HCT116 (cell line): Measurements from ENCODE around the gene ECE1. TPM values are rescaled to one million over a fixed set of nuclear protein-coding genes. Genes with fewer than 3 reads are reported as not detected.

Experiments used
- ATAC-seq: fragments of 200-7000 bp; cut with Tn5 transposase; 2 replicates; pipeline ENCODE4 v1.9.1; 2020; ENCODE audit warnings: mild to moderate bottlenecking, moderate library complexity
- BruUV-seq: library from RNA; stranded (reverse); fragments of 400-500 nt; replicated peaks from 2 replicates; lab custom pipeline; 2021; lab: Mats Ljungman, UMichigan
- CTCF ChIA-PET: fragments of 300-600 bp; sonication (Branson Sonifier 250); formaldehyde crosslinking; loops from one replicate; lab custom pipeline; 2021; ENCODE audit warnings: antibody characterized with exemption; lab: Charles Lee
- POLR2A ChIA-PET: fragments of 300-600, 350-600 bp; sonication (Branson Sonifier 250); formaldehyde crosslinking; loops from one replicate; lab custom pipeline; 2021; ENCODE audit warnings: antibody characterized with exemption; lab: Charles Lee
- RAD21 ChIA-PET, 2 experiments: fragments of 300-600 bp; sonication (Branson Sonifier 250); formaldehyde crosslinking; loops; one replicate each; lab custom pipeline; 2023; ENCODE audit warnings: low total read pairs in 2 of 2; ENCODE audit not compliant: uncharacterized antibody in 2 of 2, unreplicated experiment in 2 of 2, low non-redundant PET in 1 of 2; lab: Charles Lee
- DNase-seq: peaks from one replicate; pipeline ENCODE4 v3.0.0-alpha.2; 2010; ENCODE audit warnings: low read depth, low spot score
- H2AFZ ChIP-seq: fragments of 200-600 bp; shearing (Covaris generic), sonication (generic); 2 replicates; pipeline ENCODE4 v1.6.1; 2017; ENCODE audit warnings: low read depth, mixed run types, mixed read lengths, antibody characterized with exemption, low read length; ENCODE audit not compliant: poor library complexity, severe bottlenecking
- H3K27ac ChIP-seq: 2 replicates; pipeline ENCODE4 v1.5.1; 2012; ENCODE audit warnings: low read depth, low read length
- H3K27me3 ChIP-seq: fragments of 200-600 bp; sonication (generic); 2 replicates; pipeline ENCODE4 v1.6.1; 2016; ENCODE audit warnings: mixed run types, low read length, mixed read lengths; ENCODE audit not compliant: insufficient read depth
- H3K36me3 ChIP-seq, 2 experiments: fragments of 200-500 bp in 1 of 2; fragments of 200-600 bp in 1 of 2; sonication (Bioruptor generic) in 1 of 2; sonication (generic) in 1 of 2; 2 replicates each; pipeline versions ENCODE4 v1.5.1 to v1.6.1; 2014 to 2016; ENCODE audit warnings: low read length in 2 of 2, inconsistent platforms in 1 of 2, mixed read lengths in 1 of 2, mixed run types in 1 of 2; ENCODE audit not compliant: insufficient read depth in 2 of 2, control insufficient read depth in 1 of 2
- H3K4me1 ChIP-seq, 2 experiments: fragments of 200-600 bp in 1 of 2; sonication (generic) in 1 of 2; 2 replicates each; pipeline versions ENCODE4 v1.5.1 to v1.6.1; 2012 to 2017; ENCODE audit warnings: low read length in 2 of 2, inconsistent platforms in 1 of 2, mild to moderate bottlenecking in 1 of 2, mixed read lengths in 1 of 2, mixed run types in 1 of 2, moderate library complexity in 1 of 2; ENCODE audit not compliant: insufficient read depth in 2 of 2, control insufficient read depth in 1 of 2
- H3K4me2 ChIP-seq: fragments of 200-600 bp; sonication (generic); 2 replicates; pipeline ENCODE4 v1.6.1; 2017; ENCODE audit warnings: mixed run types, low read length, mixed read lengths
- H3K4me3 ChIP-seq, 2 experiments: fragments of 200-600 bp in 1 of 2; sonication (generic) in 1 of 2; replicated peaks in 1 of 2; 2 replicates each; pipeline ENCODE4 v1.5.1; 2011 to 2016; ENCODE audit warnings: low read length in 2 of 2, control low read depth in 1 of 2, low read depth in 1 of 2, mild to moderate bottlenecking in 1 of 2, mixed read lengths in 1 of 2, mixed run types in 1 of 2
- H3K79me2 ChIP-seq: fragments of 200-600 bp; sonication (generic); 2 replicates; pipeline ENCODE4 v1.6.1; 2017; ENCODE audit warnings: mild to moderate bottlenecking, mixed run types, low read length, moderate library complexity, mixed read lengths; ENCODE audit not compliant: insufficient read depth
- H3K9ac ChIP-seq: fragments of 200-600 bp; sonication (generic); 2 replicates; pipeline ENCODE4 v1.6.1; 2016; ENCODE audit warnings: low read length, mixed read lengths
- H3K9me2 ChIP-seq: fragments of 200-600 bp; sonication (generic), shearing (Covaris generic); 2 replicates; pipeline ENCODE4 v1.6.1; 2017; ENCODE audit warnings: mixed run types, mild to moderate bottlenecking, moderate library complexity; ENCODE audit not compliant: insufficient read depth
- H3K9me3 ChIP-seq, 2 experiments: fragments of 200-500 bp in 1 of 2; fragments of 200-600 bp in 1 of 2; sonication (Bioruptor generic) in 1 of 2; sonication (generic) in 1 of 2; 2 replicates each; pipeline ENCODE4 v1.6.1; 2014 to 2017; ENCODE audit warnings: low read length in 2 of 2, mixed read lengths in 2 of 2, inconsistent platforms in 1 of 2, low read depth in 1 of 2, mild to moderate bottlenecking in 1 of 2, mixed run types in 1 of 2, moderate library complexity in 1 of 2; ENCODE audit not compliant: control insufficient read depth in 1 of 2, insufficient read depth in 1 of 2
- H4K20me1 ChIP-seq: fragments of 200-600 bp; sonication (generic), shearing (Covaris generic); 2 replicates; pipeline ENCODE4 v1.6.1; 2017; ENCODE audit warnings: mixed run types, mild to moderate bottlenecking, moderate library complexity; ENCODE audit not compliant: insufficient read depth
- ATF3 ChIP-seq: IDR thresholded peaks from 2 replicates; pipeline ENCODE4 v1.6.1; 2012
- CTCF ChIP-seq, 3 experiments: fragments of 200-600 bp in 1 of 3; sonication (generic) in 1 of 3; IDR thresholded peaks in 2 of 3; conservative IDR thresholded peaks in 1 of 3; 2 replicates each; pipeline ENCODE4 v1.5.1; 2012 to 2017; ENCODE audit warnings: low read depth in 2 of 3, low read length in 2 of 3, antibody characterized with exemption in 1 of 3, borderline replicate concordance in 1 of 3, control low read depth in 1 of 3, mild to moderate bottlenecking in 1 of 3, mixed read lengths in 1 of 3, mixed run types in 1 of 3, moderate library complexity in 1 of 3; ENCODE audit not compliant: insufficient read depth in 1 of 3
- EGR1 ChIP-seq: IDR thresholded peaks from 2 replicates; pipeline ENCODE4 v1.6.1; 2012; ENCODE audit warnings: low read depth
- ELF1 ChIP-seq: IDR thresholded peaks from 2 replicates; pipeline ENCODE4 v1.6.1; 2012; ENCODE audit warnings: low read depth, borderline replicate concordance
- EZH2phosphoT487 ChIP-seq: fragments of 200-600 bp; IDR thresholded peaks from 2 replicates; pipeline ENCODE4 v1.6.1; 2018; ENCODE audit warnings: antibody characterized with exemption, borderline replicate concordance
- FOSL1 ChIP-seq: IDR thresholded peaks from 2 replicates; pipeline ENCODE4 v1.6.1; 2012; ENCODE audit warnings: low read depth
- POLR2AphosphoS5 ChIP-seq: IDR thresholded peaks from 2 replicates; pipeline ENCODE4 v1.6.1; 2011; ENCODE audit warnings: mild to moderate bottlenecking, low read depth, low read length, moderate library complexity
- SIN3A ChIP-seq: IDR thresholded peaks from 2 replicates; pipeline ENCODE4 v1.6.1; 2012; ENCODE audit warnings: low read depth
- SP1 ChIP-seq: IDR thresholded peaks from 2 replicates; pipeline ENCODE4 v1.6.1; 2012; ENCODE audit warnings: low read depth
- TCF7L2 ChIP-seq: IDR thresholded peaks from 2 replicates; pipeline ENCODE4 v1.7.0; 2011; ENCODE audit warnings: borderline replicate concordance, inconsistent platforms; ENCODE audit not compliant: insufficient read depth, insufficient read length; ENCODE audit errors: extremely low read depth
- YY1 ChIP-seq: IDR thresholded peaks from 2 replicates; pipeline ENCODE4 v1.6.1; 2011; ENCODE audit warnings: low read length, low read depth, moderate library complexity, mild to moderate bottlenecking; ENCODE audit not compliant: insufficient replicate concordance; ENCODE audit errors: extremely low read depth
- ZFX ChIP-seq: fragments of 450-650 bp; IDR thresholded peaks from 2 replicates; pipeline ENCODE4 v1.6.1; 2017
- ZNF274 ChIP-seq: fragments of 200-500 bp; sonication (Bioruptor generic); IDR thresholded peaks from 2 replicates; pipeline ENCODE4 v1.6.1; 2014; ENCODE audit warnings: mild to moderate bottlenecking, low read depth, low read length, inconsistent platforms
- intact Hi-C: fragments of 100-400 bp; cut with micrococcal nuclease; formaldehyde crosslinking; loops from 2 replicates; pipeline ENCODE4 v1.10.0; 2022
- total RNA-seq: library from RNA; stranded (reverse); gene quantifications from one replicate; pipeline ENCODE4 v1.2.1, GENCODE V29; 2021; ENCODE audit not compliant: unreplicated experiment

Gene ECE1
- total RNA-seq, 1 experiment from 2014 or later = 66.8 TPM

GRCh38 chr1:21267191-21268077, 22.8 kb downstream of the ECE1 start:
- no peak overlapping the region for H3K27ac ChIP-seq
- H3K4me1 ChIP-seq = peaks cover 16 to 42% of the 10 kb centered on the region in 2 experiments

More at GRCh38 chr1:21267191-21268077, 22.8 kb downstream of the ECE1 start:
- Histone ChIP-seq H3K9me3 (no peaks in the 10 kb centered on the region), H3K9ac (no peak overlapping the region), H3K27me3 (no peaks in the 10 kb centered on the region), H3K4me3 (no peak overlapping the region), H2AFZ (no peak overlapping the region), H4K20me1 (peaks cover 5% of the 10 kb centered on the region; the same call in 1 of the 2 replicates), H3K79me2 (no peaks in the 10 kb centered on the region), H3K4me2 (no peak overlapping the region), H3K36me3 (peaks cover 4 to 11% of the 10 kb centered on the region in 2 experiments; a peak in 1 of 4 replicates), H3K9me2 (no peaks in the 10 kb centered on the region)
- intact Hi-C loops = no loop called here
- TF ChIP-seq EZH2phosphoT487 (no peak), EGR1 (no peak), FOSL1 (no peak), ATF3 (no peak), YY1 (no peak), TCF7L2 (no peak), SP1 (no peak), SIN3A (no peak), CTCF (IDR thresholded peaks at IDR 0.05 in 2 of 3, conservative IDR thresholded peaks at IDR 0.05 in 1 of 3; ENCODE audit: borderline replicate concordance in 1 of 3, insufficient read depth in 1 of 3, low read depth in 2 of 3, low read length in 2 of 3) (no peak), ZNF274 (no peak), ZFX (no peak), POLR2AphosphoS5 (no peak), ELF1 (no peak)
- ATAC-seq (no peak), DNase-seq (no peak)
- no TSS peak for BruUV-seq
- ChIA-PET CTCF (interaction anchor here (0.9 kb wide), 1 partner anchor 12 kb away, joined by 3 read pairs; no protein-coding TSS in a partner anchor), RAD21 (no interaction called here), POLR2A (no interaction called here)
